HG03460 (cell line): ENCODE measurements around the gene FNDC3B.

ENCODE experiments used
- ATAC-seq: cut with Tn5 transposase; IDR thresholded peaks from one replicate; pipeline ENCODE4 v1.9.1; 2021; ENCODE audit not compliant: unreplicated experiment

Gene FNDC3B

GRCh38 chr3:172184106-172184822 is 144.9 kb downstream of the FNDC3B start:
- ATAC-seq = no peak

GRCh38 chr3:172185907-172186306 is 146.5 kb downstream of the FNDC3B start:
- ATAC-seq = no peak

GRCh38 chr3:172186607-172187006 is 147.2 kb downstream of the FNDC3B start:
- ATAC-seq = no peak

- no peak for ATAC-seq
Observed at GRCh38 chr3:172187511-172187910, 148.1 kb downstream of the FNDC3B start.

GRCh38 chr3:172188511-172188910 is 149.1 kb downstream of the FNDC3B start:
- ATAC-seq = no peak

GRCh38 chr3:172189213-172189612 is 149.8 kb downstream of the FNDC3B start:
- no peak for ATAC-seq

- no peak for ATAC-seq
Observed at GRCh38 chr3:172189987-172190603, 150.7 kb downstream of the FNDC3B start.

- ATAC-seq = no peak
Observed at GRCh38 chr3:172190980-172191379, 151.6 kb downstream of the FNDC3B start.

GRCh38 chr3:172191629-172192028 is 152.3 kb downstream of the FNDC3B start:
- no peak for ATAC-seq

GRCh38 chr3:172192830-172193415 is 153.5 kb downstream of the FNDC3B start:
- no peak for ATAC-seq

GRCh38 chr3:172193436-172193835 is 154.1 kb downstream of the FNDC3B start:
- no peak for ATAC-seq

- no peak for ATAC-seq
Observed at GRCh38 chr3:172194702-172195406, 155.5 kb downstream of the FNDC3B start.

- ATAC-seq = no peak
Observed at GRCh38 chr3:172195407-172195754, 156.0 kb downstream of the FNDC3B start.

GRCh38 chr3:172197344-172197743 is 158.0 kb downstream of the FNDC3B start:
- ATAC-seq = no peak

GRCh38 chr3:172198428-172198827 is 159.1 kb downstream of the FNDC3B start:
- no peak for ATAC-seq

- no peak for ATAC-seq
Observed at GRCh38 chr3:172199850-172200369, 160.5 kb downstream of the FNDC3B start.

GRCh38 chr3:172201136-172201869 is 161.9 kb downstream of the FNDC3B start:
- no peak for ATAC-seq

GRCh38 chr3:172201870-172202236 is 162.5 kb downstream of the FNDC3B start:
- no peak for ATAC-seq

- no peak for ATAC-seq
Observed at GRCh38 chr3:172202797-172203196, 163.4 kb downstream of the FNDC3B start.

GRCh38 chr3:172203522-172204258 is 164.3 kb downstream of the FNDC3B start:
- no peak for ATAC-seq
